A673 (cell line): ENCODE data around the gene CLSTN2. TPM values are rescaled to one million over a fixed set of nuclear protein-coding genes. Genes with fewer than 3 reads are reported as not detected.

Source experiments
- BruUV-seq: library from RNA; stranded (reverse); fragments of 400-500 nt; replicated peaks from 2 replicates; lab custom pipeline; 2021; lab: Mats Ljungman, UMichigan
- CTCF ChIA-PET: fragments of 300-600 bp; sonication (Branson Sonifier 250); formaldehyde crosslinking; loops from one replicate; lab custom pipeline; 2022; ENCODE audit warnings: antibody characterized with exemption; lab: Charles Lee
- POLR2A ChIA-PET: fragments of 300-600 bp; sonication (Branson Sonifier 250); formaldehyde crosslinking; loops from one replicate; lab custom pipeline; 2022; ENCODE audit warnings: antibody characterized with exemption; ENCODE audit not compliant: low non-redundant PET; lab: Charles Lee
- DNase-seq: peaks from one replicate; pipeline ENCODE4 v3.0.0-alpha.2; 2015; ENCODE audit warnings: low spot score
- H3K27ac ChIP-seq: fragments of 200-600 bp; sonication (generic); 2 replicates; pipeline ENCODE4 v1.5.1; 2016; ENCODE audit warnings: mixed run types, low read depth, mild to moderate bottlenecking, mixed read lengths, antibody characterized with exemption, low read length; ENCODE audit not compliant: poor library complexity, severe bottlenecking
- H3K27me3 ChIP-seq: fragments of 200-600 bp; sonication (generic); replicated peaks from 2 replicates; pipeline ENCODE4 v1.6.1; 2017; ENCODE audit warnings: mixed run types, low read depth, mild to moderate bottlenecking, mixed read lengths, antibody characterized with exemption, low read length; ENCODE audit not compliant: insufficient read depth, poor library complexity
- H3K36me3 ChIP-seq: fragments of 200-600 bp; sonication (generic); 2 replicates; pipeline ENCODE4 v1.6.1; 2016; ENCODE audit warnings: mixed run types, mild to moderate bottlenecking, mixed read lengths, antibody characterized with exemption, low read length; ENCODE audit not compliant: insufficient read depth, poor library complexity, severe bottlenecking
- H3K4me1 ChIP-seq: fragments of 200-600 bp; sonication (generic); 2 replicates; pipeline ENCODE4 v1.6.1; 2017; ENCODE audit warnings: mixed run types, mild to moderate bottlenecking, mixed read lengths, antibody characterized with exemption, low read length; ENCODE audit not compliant: insufficient read depth, poor library complexity, severe bottlenecking
- H3K4me3 ChIP-seq: fragments of 200-600 bp; sonication (generic); 2 replicates; pipeline ENCODE4 v1.5.1; 2016; ENCODE audit warnings: low read depth, mixed run types, mild to moderate bottlenecking, mixed read lengths, low read length; ENCODE audit not compliant: poor library complexity, severe bottlenecking
- H3K9me3 ChIP-seq: fragments of 200-600 bp; sonication (generic); 2 replicates; pipeline ENCODE4 v1.6.1; 2016; ENCODE audit warnings: mixed run types, low read depth, mild to moderate bottlenecking, mixed read lengths, antibody characterized with exemption, low read length; ENCODE audit not compliant: poor library complexity, severe bottlenecking
- EZH2 ChIP-seq: fragments of 200-600 bp; sonication (generic); IDR thresholded peaks from 2 replicates; pipeline ENCODE4 v1.6.1; 2017; ENCODE audit warnings: borderline replicate concordance, low read depth, mild to moderate bottlenecking, mixed read lengths, antibody characterized with exemption, low read length; ENCODE audit not compliant: poor library complexity, severe bottlenecking
- intact Hi-C: fragments of 100-400 bp; cut with micrococcal nuclease; formaldehyde crosslinking; loops from one replicate; pipeline ENCODE4 v1.10.0; 2022; ENCODE audit not compliant: unreplicated experiment
- total RNA-seq: library from RNA; stranded (reverse); gene quantifications from 2 replicates; pipeline ENCODE4 v1.2.3, GENCODE V29; 2021
- TF ChIP-seq, protein P1 (sequence below): fragments of 300-800, 200-600 bp; sonication (generic); conservative IDR thresholded peaks from 2 replicates; pipeline ENCODE4 v1.5.1; 2017; ENCODE audit warnings: low read depth, mild to moderate bottlenecking, antibody characterized with exemption, low read length, moderate library complexity, mixed read lengths

The CLSTN2 gene
- total RNA-seq, 1 experiment from 2014 or later: 50.7 TPM

- POLR2A ChIA-PET: no interaction called here
- no peak overlapping the region for H3K27ac ChIP-seq
- TF ChIP-seq, protein P1, sequence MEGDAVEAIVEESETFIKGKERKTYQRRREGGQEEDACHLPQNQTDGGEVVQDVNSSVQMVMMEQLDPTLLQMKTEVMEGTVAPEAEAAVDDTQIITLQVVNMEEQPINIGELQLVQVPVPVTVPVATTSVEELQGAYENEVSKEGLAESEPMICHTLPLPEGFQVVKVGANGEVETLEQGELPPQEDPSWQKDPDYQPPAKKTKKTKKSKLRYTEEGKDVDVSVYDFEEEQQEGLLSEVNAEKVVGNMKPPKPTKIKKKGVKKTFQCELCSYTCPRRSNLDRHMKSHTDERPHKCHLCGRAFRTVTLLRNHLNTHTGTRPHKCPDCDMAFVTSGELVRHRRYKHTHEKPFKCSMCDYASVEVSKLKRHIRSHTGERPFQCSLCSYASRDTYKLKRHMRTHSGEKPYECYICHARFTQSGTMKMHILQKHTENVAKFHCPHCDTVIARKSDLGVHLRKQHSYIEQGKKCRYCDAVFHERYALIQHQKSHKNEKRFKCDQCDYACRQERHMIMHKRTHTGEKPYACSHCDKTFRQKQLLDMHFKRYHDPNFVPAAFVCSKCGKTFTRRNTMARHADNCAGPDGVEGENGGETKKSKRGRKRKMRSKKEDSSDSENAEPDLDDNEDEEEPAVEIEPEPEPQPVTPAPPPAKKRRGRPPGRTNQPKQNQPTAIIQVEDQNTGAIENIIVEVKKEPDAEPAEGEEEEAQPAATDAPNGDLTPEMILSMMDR: no peak
- TF ChIP-seq EZH2: no peak
- H3K4me3 ChIP-seq: no peak overlapping the region
- BruUV-seq: no TSS peak
- no peaks in the 10 kb centered on the region for H3K4me1 ChIP-seq
- CTCF ChIA-PET: no interaction called here
- H3K36me3 ChIP-seq: no peaks in the 10 kb centered on the region
- intact Hi-C loops: no loop called here
- no peaks in the 10 kb centered on the region for H3K27me3 ChIP-seq
- H3K9me3 ChIP-seq: no peaks in the 10 kb centered on the region
- no peak for DNase-seq
These were observed 602.1 kb downstream of the CLSTN2 start for GRCh38 chr3:140536926-140537726.

GRCh38 chr3:140537727-140538082 is 602.7 kb downstream of the CLSTN2 start:
- H3K27me3 ChIP-seq: no peaks in the 10 kb centered on the region
- no peak overlapping the region for H3K27ac ChIP-seq
- DNase-seq: no peak
- no peaks in the 10 kb centered on the region for H3K9me3 ChIP-seq
- POLR2A ChIA-PET: no interaction called here
- BruUV-seq: no TSS peak
- H3K4me3 ChIP-seq: no peak overlapping the region
- intact Hi-C loops: no loop called here
- CTCF ChIA-PET: no interaction called here
- TF ChIP-seq EZH2: no peak
- TF ChIP-seq, protein P1: no peak
- no peaks in the 10 kb centered on the region for H3K36me3 ChIP-seq
- H3K4me1 ChIP-seq: no peaks in the 10 kb centered on the region

DNA sequence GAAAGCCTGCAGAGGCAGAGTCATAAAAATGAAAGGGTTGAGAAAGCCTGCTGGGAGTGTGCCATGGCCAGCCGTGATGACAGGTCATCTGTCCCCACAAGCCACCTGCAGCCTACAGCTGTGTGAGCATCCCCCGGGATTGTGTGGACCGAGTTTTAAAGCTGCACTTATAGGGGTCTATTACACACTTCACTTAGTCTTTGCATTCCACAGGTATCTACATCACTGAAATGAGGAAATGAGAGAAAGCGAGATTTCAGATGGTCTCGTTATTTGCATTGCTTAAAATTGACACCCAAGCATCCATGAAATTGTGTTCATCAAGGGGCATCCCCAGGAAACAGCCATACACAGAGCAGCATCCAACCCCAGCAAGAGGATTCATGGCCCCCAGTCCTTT is 605.3 kb downstream of the CLSTN2 start:
- no peak overlapping the region for H3K27ac ChIP-seq
- POLR2A ChIA-PET: no interaction called here
- no peak for TF ChIP-seq EZH2
- TF ChIP-seq, protein P1: no peak

More for the DNA sequence above, 605.3 kb downstream of the CLSTN2 start:
- no peaks in the 10 kb centered on the region for H3K27me3 ChIP-seq
- CTCF ChIA-PET: no interaction called here
- intact Hi-C loops: no loop called here
- BruUV-seq: no TSS peak
- H3K9me3 ChIP-seq: no peaks in the 10 kb centered on the region
- no peak for DNase-seq
- no peaks in the 10 kb centered on the region for H3K36me3 ChIP-seq
- no peaks in the 10 kb centered on the region for H3K4me1 ChIP-seq
- no peak overlapping the region for H3K4me3 ChIP-seq
